ENCODE results near the gene TMEM126A. TPM values are rescaled to one million over a fixed set of nuclear protein-coding genes. Genes with fewer than 3 reads are reported as not detected.

Gene TMEM126A
- total and polyA plus RNA-seq, 4 donors: 9.3 to 39.1 (median 23.3) TPM

DNA sequence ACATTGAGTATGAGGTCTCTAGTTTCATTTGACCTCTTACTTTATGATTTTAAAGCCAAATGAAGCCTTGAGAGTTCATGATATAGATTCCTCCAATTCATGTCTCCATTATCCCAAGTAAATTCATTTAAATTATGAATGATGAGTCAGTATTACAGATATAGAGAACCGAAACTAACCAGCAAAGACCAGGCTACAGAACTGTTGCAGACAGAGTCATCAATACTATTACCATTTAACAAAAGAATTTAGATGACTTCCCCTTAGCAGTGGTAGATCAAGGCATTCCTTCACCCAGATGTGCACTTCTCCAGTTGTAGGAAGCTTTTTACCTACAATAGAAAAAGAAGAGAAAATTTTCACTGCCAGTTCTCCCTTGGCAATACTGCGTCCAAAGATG is 50.0 kb downstream of the TMEM126A start:
- Histone ChIP-seq H3K9me3 (ENCODE audit: control insufficient read depth in 4 of 4, low read length in 3 of 4) (no peaks in the 10 kb centered on the region), H3K4me1 (ENCODE audit: control insufficient read depth in 4 of 4, insufficient read depth in 4 of 4, low read length in 3 of 4) (no peaks in the 10 kb centered on the region), H3K27ac (ENCODE audit: low read depth in 1 of 2, low read length in 2 of 2) (no peak overlapping the region), H3K36me3 (ENCODE audit: control insufficient read depth in 4 of 4, insufficient read depth in 3 of 4, low read depth in 1 of 4, low read length in 3 of 4) (no peaks in the 10 kb centered on the region), H3K9ac (ENCODE audit: low read depth in 1 of 2, low read length in 2 of 2) (no peak overlapping the region), H3K27me3 (ENCODE audit: control insufficient read depth in 4 of 4, insufficient read depth in 4 of 4, low read length in 3 of 4) (no peaks in the 10 kb centered on the region), H3K4me3 (ENCODE audit: low read depth in 1 of 3, low read length in 3 of 3) (no peak overlapping the region)
- WGBS: 93% methylated on average over 2 of the region's 2 CpGs
- DNase-seq (ENCODE audit: low spot score): no peak
- TF ChIP-seq NR2F2 (IDR thresholded peaks at IDR 0.05) (no peak), TAF1 (conservative IDR thresholded peaks at IDR 0.05) (no peak), HNF4A (conservative IDR thresholded peaks at IDR 0.05) (no peak)
- TF ChIP-seq, protein P1, sequence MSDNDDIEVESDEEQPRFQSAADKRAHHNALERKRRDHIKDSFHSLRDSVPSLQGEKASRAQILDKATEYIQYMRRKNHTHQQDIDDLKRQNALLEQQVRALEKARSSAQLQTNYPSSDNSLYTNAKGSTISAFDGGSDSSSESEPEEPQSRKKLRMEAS (IDR thresholded peaks at IDR 0.05): no peak

DNA sequence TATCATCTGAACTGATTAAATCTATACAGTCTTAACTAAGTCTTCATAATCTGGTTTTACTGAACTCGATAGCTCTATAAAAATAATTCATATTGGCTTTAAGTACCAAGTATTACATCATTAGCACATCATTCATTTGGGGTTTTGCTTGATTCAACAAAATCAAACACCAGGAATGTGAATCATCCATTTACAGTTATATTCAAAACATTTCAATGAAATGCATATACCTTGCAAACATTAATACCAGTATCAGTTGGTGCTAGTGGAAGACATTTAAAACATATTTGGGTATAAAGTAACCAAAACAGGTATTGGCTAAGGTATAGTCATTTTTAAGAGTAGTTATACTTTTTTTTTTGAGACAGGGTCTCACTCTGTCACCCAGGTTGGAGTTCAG is 50.4 kb downstream of the TMEM126A start:
- TF ChIP-seq, protein P2, sequence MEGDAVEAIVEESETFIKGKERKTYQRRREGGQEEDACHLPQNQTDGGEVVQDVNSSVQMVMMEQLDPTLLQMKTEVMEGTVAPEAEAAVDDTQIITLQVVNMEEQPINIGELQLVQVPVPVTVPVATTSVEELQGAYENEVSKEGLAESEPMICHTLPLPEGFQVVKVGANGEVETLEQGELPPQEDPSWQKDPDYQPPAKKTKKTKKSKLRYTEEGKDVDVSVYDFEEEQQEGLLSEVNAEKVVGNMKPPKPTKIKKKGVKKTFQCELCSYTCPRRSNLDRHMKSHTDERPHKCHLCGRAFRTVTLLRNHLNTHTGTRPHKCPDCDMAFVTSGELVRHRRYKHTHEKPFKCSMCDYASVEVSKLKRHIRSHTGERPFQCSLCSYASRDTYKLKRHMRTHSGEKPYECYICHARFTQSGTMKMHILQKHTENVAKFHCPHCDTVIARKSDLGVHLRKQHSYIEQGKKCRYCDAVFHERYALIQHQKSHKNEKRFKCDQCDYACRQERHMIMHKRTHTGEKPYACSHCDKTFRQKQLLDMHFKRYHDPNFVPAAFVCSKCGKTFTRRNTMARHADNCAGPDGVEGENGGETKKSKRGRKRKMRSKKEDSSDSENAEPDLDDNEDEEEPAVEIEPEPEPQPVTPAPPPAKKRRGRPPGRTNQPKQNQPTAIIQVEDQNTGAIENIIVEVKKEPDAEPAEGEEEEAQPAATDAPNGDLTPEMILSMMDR (IDR thresholded peaks at IDR 0.05; ENCODE audit: low read depth, low read length, missing input control): no peak
- TF ChIP-seq SP1 (IDR thresholded peaks at IDR 0.05): no peak
- TF ChIP-seq, protein P3, sequence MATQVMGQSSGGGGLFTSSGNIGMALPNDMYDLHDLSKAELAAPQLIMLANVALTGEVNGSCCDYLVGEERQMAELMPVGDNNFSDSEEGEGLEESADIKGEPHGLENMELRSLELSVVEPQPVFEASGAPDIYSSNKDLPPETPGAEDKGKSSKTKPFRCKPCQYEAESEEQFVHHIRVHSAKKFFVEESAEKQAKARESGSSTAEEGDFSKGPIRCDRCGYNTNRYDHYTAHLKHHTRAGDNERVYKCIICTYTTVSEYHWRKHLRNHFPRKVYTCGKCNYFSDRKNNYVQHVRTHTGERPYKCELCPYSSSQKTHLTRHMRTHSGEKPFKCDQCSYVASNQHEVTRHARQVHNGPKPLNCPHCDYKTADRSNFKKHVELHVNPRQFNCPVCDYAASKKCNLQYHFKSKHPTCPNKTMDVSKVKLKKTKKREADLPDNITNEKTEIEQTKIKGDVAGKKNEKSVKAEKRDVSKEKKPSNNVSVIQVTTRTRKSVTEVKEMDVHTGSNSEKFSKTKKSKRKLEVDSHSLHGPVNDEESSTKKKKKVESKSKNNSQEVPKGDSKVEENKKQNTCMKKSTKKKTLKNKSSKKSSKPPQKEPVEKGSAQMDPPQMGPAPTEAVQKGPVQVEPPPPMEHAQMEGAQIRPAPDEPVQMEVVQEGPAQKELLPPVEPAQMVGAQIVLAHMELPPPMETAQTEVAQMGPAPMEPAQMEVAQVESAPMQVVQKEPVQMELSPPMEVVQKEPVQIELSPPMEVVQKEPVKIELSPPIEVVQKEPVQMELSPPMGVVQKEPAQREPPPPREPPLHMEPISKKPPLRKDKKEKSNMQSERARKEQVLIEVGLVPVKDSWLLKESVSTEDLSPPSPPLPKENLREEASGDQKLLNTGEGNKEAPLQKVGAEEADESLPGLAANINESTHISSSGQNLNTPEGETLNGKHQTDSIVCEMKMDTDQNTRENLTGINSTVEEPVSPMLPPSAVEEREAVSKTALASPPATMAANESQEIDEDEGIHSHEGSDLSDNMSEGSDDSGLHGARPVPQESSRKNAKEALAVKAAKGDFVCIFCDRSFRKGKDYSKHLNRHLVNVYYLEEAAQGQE (IDR thresholded peaks at IDR 0.05): no peak
- TF ChIP-seq, protein P4, sequence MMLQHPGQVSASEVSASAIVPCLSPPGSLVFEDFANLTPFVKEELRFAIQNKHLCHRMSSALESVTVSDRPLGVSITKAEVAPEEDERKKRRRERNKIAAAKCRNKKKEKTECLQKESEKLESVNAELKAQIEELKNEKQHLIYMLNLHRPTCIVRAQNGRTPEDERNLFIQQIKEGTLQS (IDR thresholded peaks at IDR 0.05): no peak
- TF ChIP-seq YY1 (IDR thresholded peaks at IDR 0.05): no peak
- no peak for TF ChIP-seq HNF4A (conservative IDR thresholded peaks at IDR 0.05)
- no peak for TF ChIP-seq RXRA (IDR thresholded peaks at IDR 0.05)
- TF ChIP-seq, protein P1 (IDR thresholded peaks at IDR 0.05): no peak
- TF ChIP-seq FOXA1 (IDR thresholded peaks at IDR 0.05): no peak
- no peak for TF ChIP-seq HNF4G (IDR thresholded peaks at IDR 0.05)
- 73% methylated on average over 1 of the region's 1 CpG for WGBS
- Histone ChIP-seq H3K27me3 (ENCODE audit: control insufficient read depth in 4 of 4, insufficient read depth in 4 of 4, low read length in 3 of 4) (no peaks in the 10 kb centered on the region), H3K36me3 (ENCODE audit: control insufficient read depth in 4 of 4, insufficient read depth in 3 of 4, low read depth in 1 of 4, low read length in 3 of 4) (no peaks in the 10 kb centered on the region), H3K27ac (ENCODE audit: low read depth in 1 of 2, low read length in 2 of 2) (no peak overlapping the region), H3K4me1 (ENCODE audit: control insufficient read depth in 4 of 4, insufficient read depth in 4 of 4, low read length in 3 of 4) (no peaks in the 10 kb centered on the region), H3K9ac (ENCODE audit: low read depth in 1 of 2, low read length in 2 of 2) (no peak overlapping the region), H3K4me3 (ENCODE audit: low read depth in 1 of 3, low read length in 3 of 3) (no peak overlapping the region), H3K9me3 (ENCODE audit: control insufficient read depth in 4 of 4, low read length in 3 of 4) (no peaks in the 10 kb centered on the region)
- DNase-seq (ENCODE audit: low spot score): no peak

Data from liver (tissue), 9 donors.